Astrocyte (in vitro differentiated cells and primary cell): Measurements from ENCODE around the gene ZAR1L. TPM values are rescaled to one million over a fixed set of nuclear protein-coding genes. Genes with fewer than 3 reads are reported as not detected.

Experiments
- DNase-seq: peaks from one replicate; pipeline ENCODE4 v3.0.0-alpha.2; 2010; ENCODE audit warnings: low read depth
- FAIRE-seq: peaks from 2 replicates; lab custom pipeline; 2011; peaks lifted over from hg19 to GRCh38; lab: Jason Lieb, UNC
- H2AFZ ChIP-seq: 2 replicates; pipeline ENCODE4 v1.6.0; 2012; ENCODE audit warnings: low read depth, low read length, inconsistent platforms
- H3K27ac ChIP-seq: 2 replicates; pipeline ENCODE4 v1.5.1; 2011; ENCODE audit warnings: low read depth, low read length, inconsistent platforms
- H3K27me3 ChIP-seq: 2 replicates; pipeline ENCODE4 v1.6.0; 2011; ENCODE audit warnings: low read length, inconsistent platforms; ENCODE audit not compliant: insufficient read depth
- H3K36me3 ChIP-seq: 2 replicates; pipeline ENCODE4 v1.5.1; 2011; ENCODE audit warnings: low read length, inconsistent platforms; ENCODE audit not compliant: insufficient read depth
- H3K4me1 ChIP-seq: 2 replicates; pipeline ENCODE4 v1.5.1; 2011; ENCODE audit warnings: low read length, inconsistent platforms; ENCODE audit not compliant: insufficient read depth
- H3K4me2 ChIP-seq: 2 replicates; pipeline ENCODE4 v1.6.0; 2012; ENCODE audit warnings: low read length, inconsistent platforms
- H3K4me3 ChIP-seq: 2 replicates; pipeline ENCODE4 v1.5.1; 2011; ENCODE audit warnings: low read depth, mild to moderate bottlenecking, low read length, inconsistent platforms; ENCODE audit not compliant: insufficient read depth
- H3K79me2 ChIP-seq: 2 replicates; pipeline ENCODE4 v1.6.0; 2012; ENCODE audit warnings: mild to moderate bottlenecking, low read length, inconsistent platforms; ENCODE audit not compliant: insufficient read depth
- H3K9ac ChIP-seq: 2 replicates; pipeline ENCODE4 v1.6.0; 2012; ENCODE audit warnings: mild to moderate bottlenecking, low read length, inconsistent platforms
- H3K9me3 ChIP-seq: 2 replicates; pipeline ENCODE4 v1.5.1; 2012; ENCODE audit warnings: low read depth, mild to moderate bottlenecking, low read length, inconsistent platforms; ENCODE audit not compliant: insufficient read depth
- H4K20me1 ChIP-seq: 2 replicates; pipeline ENCODE4 v1.6.0; 2012; ENCODE audit warnings: low read length, inconsistent platforms; ENCODE audit not compliant: insufficient read depth
- H3K27ac Mint-ChIP-seq: one replicate; pipeline ENCODE4 v1.8.0; 2021; ENCODE audit warnings: mild to moderate bottlenecking, mixed read lengths; ENCODE audit not compliant: unreplicated experiment
- H3K27me3 Mint-ChIP-seq: one replicate; pipeline ENCODE4 v1.8.0; 2021; ENCODE audit warnings: low read depth, mixed read lengths; ENCODE audit not compliant: unreplicated experiment
- H3K36me3 Mint-ChIP-seq: one replicate; pipeline ENCODE4 v1.8.0; 2021; ENCODE audit warnings: low read depth, mixed read lengths; ENCODE audit not compliant: unreplicated experiment
- H3K4me1 Mint-ChIP-seq: one replicate; pipeline ENCODE4 v1.8.0; 2021; ENCODE audit warnings: low read depth, mixed read lengths; ENCODE audit not compliant: unreplicated experiment
- H3K4me3 Mint-ChIP-seq: one replicate; pipeline ENCODE4 v1.8.0; 2021; ENCODE audit warnings: mild to moderate bottlenecking, moderate library complexity, mixed read lengths; ENCODE audit not compliant: unreplicated experiment
- H3K9me3 Mint-ChIP-seq: one replicate; pipeline ENCODE4 v1.8.0; 2021; ENCODE audit warnings: mild to moderate bottlenecking, mixed read lengths; ENCODE audit not compliant: unreplicated experiment
- EZH2 ChIP-seq: IDR thresholded peaks from 2 replicates; pipeline ENCODE4 v1.6.1; 2012; ENCODE audit warnings: mild to moderate bottlenecking, low read length, inconsistent platforms; ENCODE audit not compliant: insufficient read depth
- total RNA-seq: library from RNA; stranded (reverse); gene quantifications from 2 replicates; pipeline ENCODE4 v1.2.1, GENCODE V29; 2021
- TF ChIP-seq, protein P1 (sequence below): IDR thresholded peaks from 2 replicates; pipeline ENCODE4 v1.5.1; 2011; ENCODE audit warnings: low read depth, mild to moderate bottlenecking, inconsistent platforms, low read length, moderate library complexity; ENCODE audit not compliant: insufficient read depth

Gene ZAR1L
- total RNA-seq, 1 donor from 2014 or later = not detected

DNA sequence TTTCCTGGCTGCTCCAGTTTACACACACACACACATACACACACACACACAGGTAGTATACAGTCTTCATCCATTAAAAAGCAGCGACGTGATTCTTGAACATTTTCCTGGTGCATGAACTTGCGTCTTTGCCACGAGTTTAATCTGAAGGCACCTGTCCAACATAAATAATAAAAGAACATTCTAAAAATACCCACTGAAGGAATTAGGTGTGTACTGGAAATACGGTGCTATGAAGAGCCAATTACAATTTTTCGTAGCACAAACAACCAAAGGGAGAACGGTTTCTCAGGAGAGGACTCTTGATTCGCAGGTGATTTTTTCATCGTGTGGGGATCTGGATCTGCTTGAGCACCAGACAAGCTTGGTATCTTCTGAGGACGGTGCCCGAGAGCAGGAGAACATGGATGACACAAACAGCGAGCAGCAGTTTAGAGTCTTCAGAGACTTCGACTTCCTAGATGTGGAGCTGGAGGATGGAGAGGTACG, 61.2 kb downstream of the ZAR1L start:
- Histone ChIP-seq H4K20me1 (no peaks in the 10 kb centered on the region), H3K9ac (no peak overlapping the region), H3K27me3 (no peaks in the 10 kb centered on the region), H2AFZ (no peak overlapping the region), H3K9me3 (no peaks in the 10 kb centered on the region), H3K36me3 (no peaks in the 10 kb centered on the region), H3K4me3 (no peak overlapping the region), H3K4me1 (no peaks in the 10 kb centered on the region), H3K27ac (no peak overlapping the region), H3K79me2 (no peaks in the 10 kb centered on the region), H3K4me2 (no peak overlapping the region)
- H3K27ac Mint-ChIP-seq = no peak overlapping the region
- no peaks in the 10 kb centered on the region for H3K9me3 Mint-ChIP-seq
- no peak overlapping the region for H3K4me3 Mint-ChIP-seq
- peaks cover 3% of the 10 kb centered on the region for H3K36me3 Mint-ChIP-seq
- no peaks in the 10 kb centered on the region for H3K27me3 Mint-ChIP-seq
- FAIRE-seq = no peak
- no peak for TF ChIP-seq EZH2
- TF ChIP-seq, protein P1, sequence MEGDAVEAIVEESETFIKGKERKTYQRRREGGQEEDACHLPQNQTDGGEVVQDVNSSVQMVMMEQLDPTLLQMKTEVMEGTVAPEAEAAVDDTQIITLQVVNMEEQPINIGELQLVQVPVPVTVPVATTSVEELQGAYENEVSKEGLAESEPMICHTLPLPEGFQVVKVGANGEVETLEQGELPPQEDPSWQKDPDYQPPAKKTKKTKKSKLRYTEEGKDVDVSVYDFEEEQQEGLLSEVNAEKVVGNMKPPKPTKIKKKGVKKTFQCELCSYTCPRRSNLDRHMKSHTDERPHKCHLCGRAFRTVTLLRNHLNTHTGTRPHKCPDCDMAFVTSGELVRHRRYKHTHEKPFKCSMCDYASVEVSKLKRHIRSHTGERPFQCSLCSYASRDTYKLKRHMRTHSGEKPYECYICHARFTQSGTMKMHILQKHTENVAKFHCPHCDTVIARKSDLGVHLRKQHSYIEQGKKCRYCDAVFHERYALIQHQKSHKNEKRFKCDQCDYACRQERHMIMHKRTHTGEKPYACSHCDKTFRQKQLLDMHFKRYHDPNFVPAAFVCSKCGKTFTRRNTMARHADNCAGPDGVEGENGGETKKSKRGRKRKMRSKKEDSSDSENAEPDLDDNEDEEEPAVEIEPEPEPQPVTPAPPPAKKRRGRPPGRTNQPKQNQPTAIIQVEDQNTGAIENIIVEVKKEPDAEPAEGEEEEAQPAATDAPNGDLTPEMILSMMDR = no peak
- no peaks in the 10 kb centered on the region for H3K4me1 Mint-ChIP-seq
- no peak for DNase-seq

Other genes with a start within 250 kb of the ZAR1L start
- gene BRCA2, start 145 bp upstream of the ZAR1L start, total RNA-seq = 3.4 and 6.4 TPM in 2 replicates
- gene N4BP2L1, start 112.8 kb upstream of the ZAR1L start, total RNA-seq = 1.9 and 2.2 TPM in 2 replicates
- 76.9 and 81.9 TPM in 2 replicates for gene N4BP2L2, start 223.4 kb upstream of the ZAR1L start, total RNA-seq